ENCODE measurements around the gene ETDC.
A peak's percentile ranks its signal among the peaks of the same experiment; 100 is the strongest.
"Not testable (repeated sequence)": the region's sequence is repeated elsewhere in the genome, so short reads cannot be mapped to it uniquely, and the experiment has no call there.

ETDC gene

GRCh38 chrX:135309430-135309923 is at the start of gene ETDC:
ETDC (plus strand) TSS chrX:135309480; CDS start chrX:135309480, 0 bp downstream.
- no peak for DNase-seq (ENCODE audit: low read depth in 2 of 2)

- DNase-seq (ENCODE audit: low read depth in 2 of 2), result not testable (repeated sequence)
Measured at GRCh38 chrX:135260976-135261375, 48.3 kb upstream of the ETDC start.

DNA sequence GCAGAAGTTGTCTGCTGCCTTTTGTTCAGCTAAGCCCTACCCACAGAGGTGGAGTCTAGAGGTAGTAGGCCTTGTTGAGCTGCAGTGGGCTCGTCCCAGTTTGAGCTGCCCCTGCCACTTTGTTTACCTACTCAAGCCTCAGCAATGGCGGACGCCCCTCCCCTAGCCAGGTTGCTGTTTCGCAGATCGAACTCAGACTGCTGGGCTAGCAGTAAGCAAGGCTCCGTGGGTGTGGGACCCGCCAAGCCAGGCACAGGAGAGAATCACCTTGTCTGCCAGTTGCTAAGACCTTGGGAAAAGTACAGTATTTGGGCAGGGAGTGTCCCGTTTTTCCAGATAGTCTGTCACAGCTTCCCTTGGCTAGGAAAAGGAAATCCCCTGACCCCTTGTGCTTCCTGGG is 45.9 kb upstream of the ETDC start:
- DNase-seq (ENCODE audit: low read depth in 2 of 2), result not testable (repeated sequence)

DNA sequence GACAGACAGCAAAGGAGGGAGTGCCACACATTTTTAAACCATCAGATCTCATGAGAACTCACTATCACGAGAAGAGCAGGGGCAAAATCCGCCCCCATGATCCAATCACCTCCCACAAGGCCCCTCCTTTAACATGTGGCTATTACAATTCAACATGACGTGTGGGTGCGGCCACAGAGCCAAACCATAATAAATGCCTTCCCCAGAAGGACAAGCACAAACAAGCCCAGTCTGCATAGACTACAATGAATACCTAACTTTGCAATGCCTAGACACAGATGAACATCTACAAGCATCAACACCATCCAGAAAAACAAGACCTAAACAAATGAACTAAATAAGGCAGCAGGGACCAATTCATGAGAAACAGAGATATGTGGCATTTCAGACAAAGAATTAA is 45.1 kb upstream of the ETDC start:
- DNase-seq (ENCODE audit: low read depth in 2 of 2), result no peak

GRCh38 chrX:135273162-135273561 is 36.1 kb upstream of the ETDC start:
- DNase-seq (ENCODE audit: low read depth in 2 of 2), result no peak

DNA sequence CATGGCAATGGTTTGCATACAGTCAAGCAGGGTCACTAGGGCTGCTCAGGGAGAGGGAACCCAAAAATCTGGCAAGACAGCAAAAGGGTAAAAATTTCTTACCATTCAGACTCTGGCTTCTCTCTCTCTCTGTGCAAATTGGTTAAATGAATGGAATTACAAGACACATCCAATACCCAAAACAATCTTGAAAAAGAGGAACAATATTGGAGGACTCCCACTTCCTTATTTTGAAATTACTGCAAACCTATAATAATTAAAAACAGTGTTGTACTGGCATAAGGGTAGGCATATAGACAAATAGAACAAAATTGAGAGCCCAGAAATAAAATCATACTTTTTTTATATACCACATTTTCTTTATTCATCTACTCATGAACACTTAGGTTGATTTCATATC is 33.3 kb upstream of the ETDC start:
- no peak for DNase-seq (ENCODE audit: low read depth in 2 of 2)

- no peak for DNase-seq (ENCODE audit: low read depth in 2 of 2)
Measured at GRCh38 chrX:135287266-135287823, 21.9 kb upstream of the ETDC start.

DNA sequence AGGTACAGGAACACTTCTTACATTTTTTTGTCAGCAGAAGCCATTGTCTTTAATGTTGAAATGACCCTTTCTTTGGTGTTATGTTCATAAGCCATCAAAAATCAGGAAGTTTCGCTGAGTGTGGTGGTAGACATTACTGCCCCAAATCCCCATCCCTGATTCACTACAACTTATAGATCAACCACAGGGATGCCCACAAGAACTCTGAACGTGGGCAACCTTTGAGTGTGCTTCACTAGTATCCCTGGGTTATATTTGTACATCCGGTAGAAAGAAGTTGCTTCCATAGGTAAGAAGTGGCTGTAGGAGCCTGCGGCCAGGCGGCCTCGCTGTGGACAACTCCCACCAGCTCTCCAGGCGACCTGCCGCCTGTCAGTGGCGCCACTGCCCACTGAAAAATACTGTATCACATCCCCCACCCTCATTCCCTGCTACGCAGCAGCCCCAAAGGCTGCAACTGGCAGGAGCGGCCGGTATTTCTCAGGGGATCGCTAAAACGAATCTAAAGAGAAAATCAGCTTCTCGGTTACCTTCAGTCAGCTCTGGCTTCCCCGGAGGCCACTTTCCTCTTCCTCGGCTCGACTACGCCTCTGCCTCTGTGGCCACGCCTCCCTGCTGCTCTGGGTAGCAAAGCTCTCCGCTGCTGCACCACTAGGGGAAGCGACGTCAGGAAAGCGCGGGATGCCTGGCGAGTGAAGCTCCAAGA is 13.9 kb upstream of the ETDC start:
- DNase-seq (ENCODE audit: low read depth in 2 of 2), result peak; percentile 13 to 35

- DNase-seq (ENCODE audit: low read depth in 2 of 2), result no peak
Measured at GRCh38 chrX:135295944-135296305, 13.4 kb upstream of the ETDC start.

- DNase-seq (ENCODE audit: low read depth in 2 of 2), result no peak
Measured at GRCh38 chrX:135302269-135302873, 6.9 kb upstream of the ETDC start.

DNA sequence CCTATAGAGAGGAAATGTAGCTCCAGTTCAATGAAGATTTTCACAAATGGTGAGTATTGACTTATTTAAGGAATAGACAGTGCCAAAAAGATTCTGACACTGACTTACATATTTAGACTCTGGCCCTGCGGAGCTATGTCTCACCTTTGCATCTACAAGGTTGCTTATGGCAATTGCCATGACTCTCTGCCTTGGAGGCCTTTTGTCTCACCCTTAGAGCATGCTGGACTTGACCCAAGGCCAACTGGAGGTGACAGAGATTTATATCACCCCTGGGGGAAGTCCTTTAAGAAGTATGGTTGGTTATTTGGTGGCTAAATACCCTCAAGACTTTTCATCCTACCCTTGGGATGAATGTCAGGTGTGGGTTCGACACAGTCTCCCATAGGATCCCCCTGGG is 4.5 kb upstream of the ETDC start:
- DNase-seq (ENCODE audit: low read depth in 2 of 2), result no peak

DNA sequence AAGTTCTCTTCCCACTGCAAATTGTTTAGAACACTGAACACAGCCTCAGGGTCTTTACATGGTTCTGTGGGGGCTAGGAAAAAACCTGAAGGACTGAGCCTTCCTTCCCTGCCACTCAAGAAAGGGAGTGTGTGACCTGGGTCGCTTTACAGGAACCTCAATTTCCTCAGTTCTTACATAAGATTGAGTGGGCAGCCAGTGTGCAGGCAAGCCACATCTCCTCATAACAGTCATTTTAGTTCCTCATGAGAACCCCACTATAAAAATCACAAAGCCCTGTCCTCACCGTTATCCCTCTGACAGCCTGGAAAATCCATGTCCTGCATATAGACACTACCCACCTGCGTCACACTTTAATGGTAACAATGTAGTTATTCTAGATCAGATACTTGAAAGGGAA is 2.1 kb upstream of the ETDC start:
- no peak for DNase-seq (ENCODE audit: low read depth in 2 of 2)

DNA sequence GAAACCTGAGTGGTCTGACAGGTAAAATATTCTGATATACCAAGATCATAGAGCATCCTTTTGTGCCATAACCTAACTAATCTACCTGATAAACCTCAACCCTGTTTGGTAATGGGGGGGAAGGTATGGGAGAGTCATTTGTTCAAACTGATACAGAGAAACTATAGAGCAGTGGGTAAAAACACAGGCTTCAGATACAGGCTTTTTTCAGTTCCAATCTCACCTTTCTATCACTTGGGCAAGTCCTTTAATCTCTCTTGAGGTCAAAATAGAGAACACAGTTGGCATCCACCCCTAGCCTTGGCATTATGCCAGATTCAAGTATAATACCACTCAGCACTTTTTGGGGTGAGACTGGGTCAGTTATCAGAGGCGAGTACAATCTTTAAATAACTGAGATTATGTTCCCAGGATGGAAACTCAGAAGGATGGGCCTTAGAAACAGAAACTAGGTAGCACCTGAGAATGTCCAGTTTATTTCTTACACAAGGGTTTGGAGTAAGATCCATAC is 880 bp upstream of the ETDC start:
- DNase-seq (ENCODE audit: low read depth in 2 of 2), result no peak

DNA sequence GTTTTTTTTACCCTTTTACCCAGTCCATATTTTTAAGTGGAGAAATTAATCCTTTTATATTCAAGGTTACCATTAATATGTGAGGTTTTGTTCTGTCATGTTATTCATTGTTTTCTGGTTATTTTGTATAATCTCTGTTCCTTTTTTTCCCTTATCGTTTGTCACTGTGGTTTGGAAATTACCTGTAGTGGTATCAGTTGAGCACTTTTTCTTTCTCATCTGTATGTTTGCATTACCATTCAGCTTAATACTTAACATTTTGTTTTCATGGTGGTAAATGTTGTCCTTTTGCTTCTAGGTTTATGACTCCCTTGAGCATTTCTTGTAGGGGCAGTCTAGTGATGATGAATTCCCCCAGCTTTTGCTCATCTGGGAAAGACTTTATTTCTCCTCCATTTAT is 6.6 kb downstream of the ETDC start:
- no peak for DNase-seq (ENCODE audit: low read depth in 2 of 2)

GRCh38 chrX:135324463-135324862 is 15.2 kb downstream of the ETDC start:
- DNase-seq (ENCODE audit: low read depth in 2 of 2), result no peak

DNA sequence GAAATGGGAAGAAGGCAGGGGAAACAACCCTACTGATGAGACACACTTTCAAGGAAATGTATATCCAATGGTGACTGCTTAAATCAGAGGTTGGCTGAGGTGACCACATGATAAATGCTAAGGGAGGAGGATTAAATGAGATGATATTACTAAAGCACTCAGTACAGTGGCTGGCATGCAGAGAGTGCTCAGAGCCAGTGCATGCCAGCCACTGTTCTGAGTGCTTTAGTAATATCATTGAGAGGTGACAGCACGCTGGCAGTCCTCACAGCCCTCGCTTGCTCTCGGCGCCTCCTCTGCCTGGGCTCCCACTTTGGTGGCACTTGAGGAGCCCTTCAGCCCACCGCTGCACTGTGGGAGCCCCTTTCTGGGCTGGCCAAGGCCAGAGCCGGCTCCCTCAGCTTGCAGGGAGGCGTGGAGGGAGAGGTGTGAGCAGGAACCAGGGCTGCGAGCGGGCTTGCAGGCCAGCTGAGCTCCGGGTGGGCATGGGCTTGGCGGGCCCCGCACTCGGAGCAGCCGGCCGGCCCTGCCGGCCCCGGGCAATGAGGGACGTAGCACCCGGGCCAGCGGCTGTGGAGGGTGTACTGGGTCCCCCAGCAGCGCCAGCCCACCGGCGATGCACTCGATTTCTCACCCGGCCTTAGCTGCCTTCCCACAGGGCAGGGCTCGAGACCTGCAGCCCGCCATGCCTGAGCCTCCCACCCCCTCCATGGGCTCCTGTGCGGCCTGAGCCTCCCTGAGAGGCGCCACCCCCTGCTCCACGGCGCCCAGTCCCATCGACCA is 15.9 kb downstream of the ETDC start:
- not testable (repeated sequence) for DNase-seq (ENCODE audit: low read depth in 2 of 2)

DNA sequence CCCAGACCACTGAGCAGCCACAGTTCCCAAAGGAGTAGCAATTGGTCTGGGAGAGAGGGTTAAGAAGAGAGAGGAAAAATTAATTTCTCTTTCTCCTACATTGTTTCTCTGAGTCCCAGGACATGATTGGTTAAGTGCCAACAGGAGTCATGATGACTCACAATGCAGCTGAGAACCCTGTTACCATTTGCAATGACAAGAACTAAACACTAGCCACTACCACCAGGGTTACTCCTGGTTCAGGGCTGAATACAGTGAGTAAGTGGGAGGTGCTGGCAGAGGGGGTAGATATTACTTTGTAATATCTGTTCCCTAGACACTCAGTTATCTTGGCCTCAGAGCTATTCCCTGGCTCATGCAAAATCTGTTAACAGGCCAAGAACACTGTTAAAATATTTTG is 18.0 kb downstream of the ETDC start:
- DNase-seq (ENCODE audit: low read depth in 2 of 2), result no peak

GRCh38 chrX:135328421-135329005 is 19.2 kb downstream of the ETDC start:
- DNase-seq (ENCODE audit: low read depth in 2 of 2), result no peak

DNA sequence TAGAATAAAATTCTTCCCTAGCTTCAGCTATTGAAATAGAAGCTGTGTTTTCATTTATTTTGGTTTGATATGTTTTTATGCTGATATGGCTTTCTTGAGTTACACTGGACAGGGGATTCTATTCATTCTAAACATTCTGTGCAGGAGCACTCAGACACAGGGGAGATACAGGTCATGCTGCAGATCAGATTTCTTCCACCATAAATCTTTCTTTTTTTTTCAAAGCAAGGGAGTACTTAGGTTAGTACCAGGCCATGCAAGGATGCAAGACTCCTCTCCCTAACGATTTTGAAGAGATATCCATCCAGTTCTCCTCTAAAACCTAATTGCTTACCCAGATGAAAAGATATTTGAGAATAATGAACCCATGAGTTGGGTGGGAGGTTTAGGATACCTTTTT is 21.4 kb downstream of the ETDC start:
- no peak for DNase-seq (ENCODE audit: low read depth in 2 of 2)

GRCh38 chrX:135331525-135331924 is 22.2 kb downstream of the ETDC start:
- DNase-seq (ENCODE audit: low read depth in 2 of 2), result no peak

DNA sequence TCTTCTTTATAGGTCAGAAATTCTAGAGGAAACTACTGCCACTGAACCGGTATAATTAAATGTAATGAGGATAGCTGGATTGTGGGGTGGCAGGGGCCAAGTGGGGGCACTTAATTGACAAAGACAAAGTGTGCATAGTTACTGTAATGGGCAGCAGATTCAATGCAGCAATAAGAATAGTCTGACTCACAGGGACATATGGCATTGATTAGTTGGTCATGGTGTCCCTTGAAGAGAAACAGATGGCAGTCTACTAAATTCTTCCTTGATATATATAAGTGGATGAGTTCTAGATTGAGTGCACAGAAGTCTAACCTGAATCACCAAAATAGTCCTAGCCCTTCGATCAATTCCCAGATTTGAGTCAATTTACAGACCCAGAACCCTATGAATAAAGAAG is 31.6 kb downstream of the ETDC start:
- no peak for DNase-seq (ENCODE audit: low read depth in 2 of 2)

DNA sequence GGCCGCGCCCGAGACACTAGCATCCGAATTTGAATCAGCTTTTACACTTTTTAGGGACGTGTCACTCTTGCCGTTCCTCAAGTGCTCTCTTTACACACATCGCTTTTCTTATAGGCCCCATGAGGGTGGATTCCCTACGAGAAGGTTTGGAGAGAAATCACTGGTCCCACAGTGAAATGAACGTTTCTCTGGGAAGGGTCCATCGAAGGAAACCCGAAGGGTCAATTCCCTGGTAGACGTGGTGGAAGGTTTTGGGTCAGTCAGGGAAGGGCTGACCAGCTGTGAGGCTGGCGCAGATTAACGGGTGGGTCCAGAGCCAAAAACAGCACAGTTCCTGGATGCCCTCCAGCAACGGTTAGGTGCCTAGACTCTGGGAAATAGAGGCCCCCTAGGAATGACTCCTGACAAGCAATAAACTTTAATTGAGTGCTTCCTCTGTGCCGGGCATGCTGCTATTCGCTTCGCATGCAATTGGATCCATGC is 35.9 kb downstream of the ETDC start:
- no peak for DNase-seq (ENCODE audit: low read depth in 2 of 2)

Data from activated CD8-positive, alpha-beta memory T cell treated with anti-CD3 and anti-CD28 coated beads for 4 hours (primary cell).